OCI-LY7 (cell line): ENCODE results near the gene ZFP42. TPM values are rescaled to one million over a fixed set of nuclear protein-coding genes. Genes with fewer than 3 reads are reported as not detected.

Experiments used
- Bru-seq: library from RNA; stranded (reverse); fragments of 400-500 nt; gene quantifications from one replicate; lab custom pipeline; 2021; lab: Mats Ljungman, UMichigan
- BruChase-seq, 2 experiments: library from RNA; stranded (reverse); fragments of 400-500 nt; gene quantifications; one replicate each; lab custom pipeline; 2021; lab: Mats Ljungman, UMichigan
- BruUV-seq: library from RNA; stranded (reverse); fragments of 400-500 nt; replicated peaks from 2 replicates; lab custom pipeline; 2021; lab: Mats Ljungman, UMichigan
- CTCF ChIA-PET: fragments of 300-600 bp; sonication (Branson Sonifier 250); formaldehyde crosslinking; loops from one replicate; lab custom pipeline; 2022; ENCODE audit warnings: antibody characterized with exemption; ENCODE audit not compliant: unreplicated experiment; lab: Charles Lee
- POLR2A ChIA-PET: fragments of 300-600 bp; sonication (Branson Sonifier 250); formaldehyde crosslinking; loops from one replicate; lab custom pipeline; 2022; ENCODE audit warnings: antibody characterized with exemption; lab: Charles Lee
- DNase-seq: peaks from one replicate; pipeline ENCODE4 v3.0.0-alpha.2; 2015; ENCODE audit warnings: low spot score
- H2AFZ ChIP-seq: fragments of 200-600 bp; sonication (generic), shearing (Covaris generic); 2 replicates; pipeline ENCODE4 v1.6.1; 2014; ENCODE audit warnings: mild to moderate bottlenecking, antibody characterized with exemption, low read length, moderate library complexity
- H3K27ac ChIP-seq: fragments of 200-600 bp; sonication (generic); 2 replicates; pipeline ENCODE4 v1.5.1; 2014; ENCODE audit warnings: mixed run types, low read depth, mild to moderate bottlenecking, moderate library complexity, low read length, inconsistent platforms; ENCODE audit not compliant: poor library complexity, severe bottlenecking
- H3K36me3 ChIP-seq: fragments of 200-600 bp; sonication (generic); 2 replicates; pipeline ENCODE4 v1.6.1; 2014; ENCODE audit warnings: mild to moderate bottlenecking, antibody characterized with exemption, low read length, moderate library complexity, mixed read lengths; ENCODE audit not compliant: insufficient read depth
- H3K4me1 ChIP-seq: fragments of 200-600 bp; sonication (generic); 2 replicates; pipeline ENCODE4 v1.5.1; 2014; ENCODE audit warnings: mild to moderate bottlenecking, low read length; ENCODE audit not compliant: insufficient read depth, poor library complexity, severe bottlenecking
- H3K4me2 ChIP-seq: fragments of 200-600 bp; sonication (generic); 2 replicates; pipeline ENCODE4 v1.6.1; 2014; ENCODE audit warnings: mild to moderate bottlenecking, low read length
- H3K4me3 ChIP-seq: fragments of 200-600 bp; sonication (generic); 2 replicates; pipeline ENCODE4 v1.5.1; 2014; ENCODE audit warnings: mild to moderate bottlenecking, low read depth, low read length; ENCODE audit not compliant: poor library complexity, severe bottlenecking
- H3K79me2 ChIP-seq: fragments of 200-600 bp; sonication (generic); 2 replicates; pipeline ENCODE4 v1.6.1; 2016; ENCODE audit warnings: low read depth, mild to moderate bottlenecking, low read length, moderate library complexity, mixed read lengths; ENCODE audit not compliant: insufficient read depth
- H3K9me2 ChIP-seq: fragments of 200-600 bp; sonication (generic); 2 replicates; pipeline ENCODE4 v1.6.1; 2016; ENCODE audit warnings: mild to moderate bottlenecking, low read length, mixed read lengths; ENCODE audit not compliant: insufficient read depth
- H3K9me3 ChIP-seq: fragments of 200-600 bp; sonication (generic); 2 replicates; pipeline ENCODE4 v1.6.1; 2014; ENCODE audit warnings: mild to moderate bottlenecking, mixed run types, low read length, mixed read lengths
- H4K20me1 ChIP-seq: fragments of 200-600 bp; sonication (generic); 2 replicates; pipeline ENCODE4 v1.6.1; 2014; ENCODE audit warnings: mild to moderate bottlenecking, antibody characterized with exemption, low read length, moderate library complexity, mixed read lengths; ENCODE audit not compliant: insufficient read depth
- CTCF ChIP-seq: fragments of 200-600 bp; sonication (generic); conservative IDR thresholded peaks from 2 replicates; pipeline ENCODE4 v1.5.1; 2014; ENCODE audit warnings: mild to moderate bottlenecking, antibody characterized with exemption, low read length, moderate library complexity, mixed read lengths
- EZH2phosphoT487 ChIP-seq: fragments of 200-600 bp; sonication (generic); IDR thresholded peaks from 2 replicates; pipeline ENCODE4 v1.6.1; 2018; ENCODE audit warnings: low read depth, borderline replicate concordance, mild to moderate bottlenecking, mixed run types, antibody characterized with exemption, low read length, moderate library complexity, mixed read lengths
- intact Hi-C: fragments of 100-400 bp; cut with micrococcal nuclease; formaldehyde crosslinking; loops from one replicate; pipeline ENCODE4 v1.10.0; 2022; ENCODE audit not compliant: unreplicated experiment
- long read RNA-seq: library from polyadenylated mRNA; stranded (forward); transcript quantifications from one replicate; pipeline ENCODE4 v2.0.0, GENCODE V29; 2022
- total RNA-seq, 2 experiments: library from RNA; depleted of rRNA in 1 of 2; stranded (reverse); fragments of >200 nt in 1 of 2; shearing (Covaris generic) in 1 of 2; gene quantifications; 2 replicates each; pipeline ENCODE4 v1.2.3, GENCODE V29; 2014 to 2022

The ZFP42 gene
- not detected in 2 replicates for total RNA-seq (2014; rRNA removed; shearing (Covaris generic))
- total RNA-seq (2022): not detected in 2 replicates
- not detected for Bru-seq, nascent RNA
- BruChase-seq, experiment 1, labeled RNA remaining after a 6-hour chase: not detected
- not detected for BruChase-seq, experiment 2, labeled RNA remaining after a 2-hour chase
- long read RNA-seq: 0 reads

- no TSS peak for BruUV-seq
- intact Hi-C loops: no loop called here
- no peak within 1 kb of the TSS for H3K27ac ChIP-seq
- no peaks in the 10 kb centered on the region for H3K79me2 ChIP-seq
- no peak within 1 kb of the TSS for H3K4me2 ChIP-seq
- DNase-seq: no peak
- H4K20me1 ChIP-seq: no peaks in the 10 kb centered on the region
- no peak within 1 kb of the TSS for H2AFZ ChIP-seq
- no peaks in the 10 kb centered on the region for H3K9me3 ChIP-seq
- TF ChIP-seq CTCF: no peak
- no peak for TF ChIP-seq EZH2phosphoT487
- no peaks in the 10 kb centered on the region for H3K4me1 ChIP-seq
- ChIA-PET POLR2A (no interaction called here), CTCF (no interaction called here)
- no peaks in the 10 kb centered on the region for H3K9me2 ChIP-seq
- H3K4me3 ChIP-seq: no peak within 1 kb of the TSS
- no peaks in the 10 kb centered on the region for H3K36me3 ChIP-seq
Measured at GRCh38 chr4:187995322-187996207, at the start of gene ZFP42. ZFP42 (plus strand) TSS chr4:187995771; CDS start chr4:188002808, 7,037 bp downstream.

DNA sequence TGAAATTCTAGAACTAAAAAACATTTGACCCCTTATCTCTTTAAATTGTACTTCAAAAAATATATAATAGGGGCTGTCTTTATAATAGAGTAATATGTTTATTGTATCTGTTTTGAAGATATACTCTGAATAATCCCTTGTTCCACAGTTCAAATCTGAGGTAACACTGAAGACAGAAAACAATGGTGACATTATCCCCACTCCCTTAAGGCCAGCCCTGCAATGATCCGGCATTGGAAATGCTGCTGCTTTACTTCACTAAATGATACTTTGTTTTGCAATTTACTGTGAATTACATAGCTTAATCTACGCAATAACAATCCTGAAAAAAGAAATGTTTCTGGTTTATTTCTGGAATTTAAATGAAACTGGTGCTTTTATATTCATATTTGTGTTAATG, 34.4 kb upstream of the ZFP42 start:
- Histone ChIP-seq H4K20me1 (no peaks in the 10 kb centered on the region), H3K9me2 (no peaks in the 10 kb centered on the region), H3K79me2 (no peaks in the 10 kb centered on the region), H2AFZ (no peak overlapping the region), H3K9me3 (no peaks in the 10 kb centered on the region), H3K27ac (no peak overlapping the region), H3K4me1 (no peaks in the 10 kb centered on the region), H3K4me2 (no peak overlapping the region), H3K36me3 (no peaks in the 10 kb centered on the region), H3K4me3 (no peak overlapping the region)
- TF ChIP-seq EZH2phosphoT487 (no peak), CTCF (no peak)
- ChIA-PET CTCF (no interaction called here), POLR2A (no interaction called here)
- no TSS peak for BruUV-seq
- intact Hi-C loops: no loop called here
- DNase-seq: no peak

GRCh38 chr4:187961961-187962360, 33.6 kb upstream of the ZFP42 start:
- H3K4me1 ChIP-seq: no peaks in the 10 kb centered on the region
- no peak overlapping the region for H3K4me3 ChIP-seq
- no peaks in the 10 kb centered on the region for H3K9me3 ChIP-seq
- no peak overlapping the region for H3K27ac ChIP-seq
- H3K79me2 ChIP-seq: no peaks in the 10 kb centered on the region
- H3K36me3 ChIP-seq: no peaks in the 10 kb centered on the region
- BruUV-seq: no TSS peak
- H2AFZ ChIP-seq: no peak overlapping the region
- ChIA-PET CTCF (no interaction called here), POLR2A (no interaction called here)
- no peak for DNase-seq
- TF ChIP-seq EZH2phosphoT487 (no peak), CTCF (no peak)
- H3K9me2 ChIP-seq: no peaks in the 10 kb centered on the region
- H3K4me2 ChIP-seq: no peak overlapping the region
- intact Hi-C loops: no loop called here
- H4K20me1 ChIP-seq: no peaks in the 10 kb centered on the region
